HepG2 (cell line): ENCODE data around the gene COL27A1. TPM values are rescaled to one million over a fixed set of nuclear protein-coding genes. Genes with fewer than 3 reads are reported as not detected.

Experiments
- ATAC-seq: fragments of 200-7000 bp; cut with Tn5 transposase; 3 replicates; pipeline ENCODE4 v1.9.1; 2020; ENCODE audit warnings: mild to moderate bottlenecking, moderate library complexity
- BruUV-seq: library from RNA; stranded (reverse); fragments of 400-500 nt; replicated peaks from 2 replicates; lab custom pipeline; 2021; lab: Mats Ljungman, UMichigan
- CTCF ChIA-PET: fragments of 300-600 bp; formaldehyde crosslinking; extraction: SDS; loops from one replicate; lab custom pipeline; 2021; ENCODE audit warnings: low total read pairs, inconsistent platforms, low intra/inter-chr PET ratio; lab: Yijun Ruan, JAX
- POLR2A ChIA-PET: fragments of 350-600 bp; sonication (Branson Sonifier 250); formaldehyde crosslinking; loops from one replicate; lab custom pipeline; 2020; ENCODE audit warnings: antibody characterized with exemption, inconsistent platforms; lab: Yijun Ruan, JAX
- DNase-seq: peaks from one replicate; pipeline ENCODE4 v3.0.0-alpha.2; 2015; ENCODE audit warnings: low spot score
- FAIRE-seq: peaks from 3 replicates; lab custom pipeline; 2011; peaks lifted over from hg19 to GRCh38; lab: Jason Lieb, UNC
- H2AFZ ChIP-seq: one replicate; pipeline ENCODE4 v1.6.1; 2011; ENCODE audit warnings: low read length, inconsistent platforms
- H3K27ac ChIP-seq: fragments of 300-600 bp; 3 replicates; pipeline ENCODE4 v1.8.0; 2011; ENCODE audit warnings: mixed run types, mild to moderate bottlenecking, mixed read lengths, low read length, inconsistent platforms; ENCODE audit not compliant: insufficient read depth; ENCODE audit errors: extremely low read length
- H3K27me3 ChIP-seq, 2 experiments: fragments of 200-600 bp in 1 of 2; 2 replicates in 1 of 2; 3 replicates in 1 of 2; pipeline versions ENCODE4 v1.6.0 to v1.8.0; 2011; ENCODE audit warnings: low read length in 2 of 2, mild to moderate bottlenecking in 2 of 2, moderate library complexity in 2 of 2, inconsistent platforms in 1 of 2; ENCODE audit not compliant: insufficient read depth in 2 of 2, control insufficient read depth in 1 of 2
- H3K36me3 ChIP-seq, 2 experiments: fragments of 200-600 bp in 1 of 2; replicated peaks in 1 of 2; 2 replicates in 1 of 2; 3 replicates in 1 of 2; pipeline versions ENCODE4 v1.5.1 to v1.8.0; 2011; ENCODE audit warnings: low read length in 2 of 2, inconsistent platforms in 1 of 2; ENCODE audit not compliant: insufficient read depth in 2 of 2, control insufficient read depth in 1 of 2
- H3K4me1 ChIP-seq: 2 replicates; pipeline ENCODE4 v1.5.1; 2012; ENCODE audit warnings: low read length, inconsistent platforms; ENCODE audit not compliant: insufficient read depth
- H3K4me2 ChIP-seq: 2 replicates; pipeline ENCODE4 v1.6.0; 2011; ENCODE audit warnings: low read depth, low read length, inconsistent platforms
- H3K4me3 ChIP-seq, 3 experiments: fragments of 200-600 bp in 1 of 3; sonication (generic), shearing (Covaris generic) in 1 of 3; replicated peaks in 1 of 3; 2 replicates each; pipeline ENCODE4 v1.5.1; 2011 to 2016; ENCODE audit warnings: low read length in 3 of 3, inconsistent platforms in 2 of 3, low read depth in 2 of 3, mild to moderate bottlenecking in 2 of 3, control low read depth in 1 of 3, mixed read lengths in 1 of 3; ENCODE audit not compliant: insufficient read depth in 1 of 3
- H3K79me2 ChIP-seq: one replicate; pipeline ENCODE4 v1.6.1; 2011; ENCODE audit warnings: low read length, inconsistent platforms; ENCODE audit not compliant: insufficient read depth
- H3K9ac ChIP-seq: 2 replicates; pipeline ENCODE4 v1.6.0; 2011; ENCODE audit warnings: mild to moderate bottlenecking, low read depth, low read length, inconsistent platforms; ENCODE audit not compliant: insufficient read depth
- H3K9me3 ChIP-seq: 2 replicates; pipeline ENCODE4 v1.5.1; 2012; ENCODE audit warnings: mild to moderate bottlenecking, low read length
- H4K20me1 ChIP-seq: 2 replicates; pipeline ENCODE4 v1.6.0; 2011; ENCODE audit warnings: inconsistent platforms, mild to moderate bottlenecking, low read length, moderate library complexity; ENCODE audit not compliant: insufficient read depth
- ZFY ChIP-seq: sonication (generic); formaldehyde crosslinking; IDR thresholded peaks from 2 replicates; pipeline ENCODE4 v1.4.0; 2020; ENCODE audit warnings: missing genetic modification reagents
- ZNF451 ChIP-seq: sonication (generic); formaldehyde crosslinking; IDR thresholded peaks from 2 replicates; pipeline ENCODE4 v1.5.0; 2020; ENCODE audit warnings: mild to moderate bottlenecking, missing genetic modification reagents
- WGBS: methylation state at CpG from one replicate; pipeline ENCODE4 v1.1.6; 2017; ENCODE audit warnings: low lambda C conversion rate; 5-methylcytosine and 5-hydroxymethylcytosine counted together
- in situ Hi-C: cut with HindIII; loops from 2 replicates; pipeline ENCODE4 v1.10.0; 2017; ENCODE audit warnings: low pct_unique_long_range_greater_than_20kb; ENCODE audit not compliant: extremely low pct_ligation_motif_present
- intact Hi-C: fragments of 100-400 bp; cut with micrococcal nuclease; formaldehyde crosslinking; loops from one replicate; pipeline ENCODE4 v1.10.0; 2022; ENCODE audit not compliant: unreplicated experiment
- polyA plus RNA-seq, 8 experiments: library from polyadenylated mRNA; depleted of rRNA in 3 of 8; stranded (reverse) in 7 of 8; unstranded in 1 of 8; fragments of >200 nt; fragmentation: Illumina TruSeq in 4 of 8; extraction: Trizol in 4 of 8; gene quantifications; 2 replicates each; pipeline versions ENCODE4 v1.2.1 to v1.2.3, GENCODE V29; 2011 to 2016; ENCODE audit warnings: low read depth in 4 of 8, missing spikeins in 1 of 8, mixed read lengths in 1 of 8; ENCODE audit not compliant: insufficient read depth in 1 of 8
- total RNA-seq, 5 experiments: library from RNA; depleted of rRNA; stranded (reverse); fragments of >200 nt; fragmentation: Illumina TruSeq; extraction: Trizol; gene quantifications; 2 replicates each; pipeline ENCODE4 v1.2.3, GENCODE V29; 2016; ENCODE audit warnings: low read depth in 1 of 5
- TF ChIP-seq, protein P1 (sequence below): sonication (generic); formaldehyde crosslinking; IDR thresholded peaks from 2 replicates; pipeline ENCODE4 v1.8.0; 2023; ENCODE audit warnings: mild to moderate bottlenecking, missing genetic modification reagents
- TF ChIP-seq, protein P2 (sequence below): sonication (generic); formaldehyde crosslinking; IDR thresholded peaks from 2 replicates; pipeline ENCODE4 v1.4.0; 2020; ENCODE audit warnings: missing genetic modification reagents

The COL27A1 gene
- total and polyA plus RNA-seq, 2 of the 13 experiments (the other 11 are each of a cell fraction or from before 2014, with no cell fraction given): 71.3 to 89.1 TPM

DNA sequence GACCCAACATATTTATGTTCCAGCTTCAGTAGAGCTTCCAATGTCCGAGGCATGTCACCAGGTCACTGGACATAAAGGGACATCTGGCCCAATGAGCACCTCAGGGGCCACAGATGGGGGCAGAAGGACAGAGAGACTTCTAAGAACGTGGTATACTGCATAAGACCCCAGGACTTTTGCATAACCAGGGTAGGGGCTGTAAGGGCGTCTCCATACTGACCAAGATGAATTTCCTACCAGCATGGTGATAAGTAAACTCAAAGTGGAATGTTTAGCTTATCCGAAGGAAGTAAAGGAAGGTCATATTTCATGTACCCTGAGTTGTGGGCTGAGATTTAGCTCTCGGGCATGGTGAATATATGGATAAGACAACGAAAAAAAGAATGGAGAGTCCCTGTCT, 17.5 kb upstream of the COL27A1 start:
- no peak overlapping the region for H3K4me3 ChIP-seq
- no peaks in the 10 kb centered on the region for H3K36me3 ChIP-seq
- H3K9me3 ChIP-seq: no peaks in the 10 kb centered on the region
- ChIA-PET CTCF (interaction anchor here (2.9 kb wide), 1 partner anchor 30 kb away, joined by 13 read pairs; no protein-coding TSS in a partner anchor), POLR2A (interaction anchor here (1.2 to 5.8 kb wide), 7 partner anchors 14 to 56 kb away, joined by 4 to 87 read pairs (median 9); no protein-coding TSS in a partner anchor)
- FAIRE-seq: no peak
- H3K4me2 ChIP-seq: no peak overlapping the region
- H3K79me2 ChIP-seq: no peaks in the 10 kb centered on the region
- H3K27ac ChIP-seq: no peak overlapping the region
- BruUV-seq: no TSS peak
- no peak overlapping the region for H2AFZ ChIP-seq
- H3K27me3 ChIP-seq: peaks cover 0 to 1% of the 10 kb centered on the region in 2 experiments; a peak in 1 of 5 replicates
- 52% methylated on average over 6 of the region's 6 CpGs for WGBS
- in situ Hi-C loops: no loop called here
- no peak for TF ChIP-seq ZNF451 (CRISPR knock-in tag)
- TF ChIP-seq, protein P1, sequence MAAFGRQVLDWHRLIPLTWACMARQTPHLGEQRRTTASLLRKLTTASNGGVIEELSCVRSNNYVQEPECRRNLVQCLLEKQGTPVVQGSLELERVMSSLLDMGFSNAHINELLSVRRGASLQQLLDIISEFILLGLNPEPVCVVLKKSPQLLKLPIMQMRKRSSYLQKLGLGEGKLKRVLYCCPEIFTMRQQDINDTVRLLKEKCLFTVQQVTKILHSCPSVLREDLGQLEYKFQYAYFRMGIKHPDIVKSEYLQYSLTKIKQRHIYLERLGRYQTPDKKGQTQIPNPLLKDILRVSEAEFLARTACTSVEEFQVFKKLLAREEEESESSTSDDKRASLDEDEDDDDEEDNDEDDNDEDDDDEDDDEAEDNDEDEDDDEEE (CRISPR knock-in tag): no peak
- TF ChIP-seq, protein P2, sequence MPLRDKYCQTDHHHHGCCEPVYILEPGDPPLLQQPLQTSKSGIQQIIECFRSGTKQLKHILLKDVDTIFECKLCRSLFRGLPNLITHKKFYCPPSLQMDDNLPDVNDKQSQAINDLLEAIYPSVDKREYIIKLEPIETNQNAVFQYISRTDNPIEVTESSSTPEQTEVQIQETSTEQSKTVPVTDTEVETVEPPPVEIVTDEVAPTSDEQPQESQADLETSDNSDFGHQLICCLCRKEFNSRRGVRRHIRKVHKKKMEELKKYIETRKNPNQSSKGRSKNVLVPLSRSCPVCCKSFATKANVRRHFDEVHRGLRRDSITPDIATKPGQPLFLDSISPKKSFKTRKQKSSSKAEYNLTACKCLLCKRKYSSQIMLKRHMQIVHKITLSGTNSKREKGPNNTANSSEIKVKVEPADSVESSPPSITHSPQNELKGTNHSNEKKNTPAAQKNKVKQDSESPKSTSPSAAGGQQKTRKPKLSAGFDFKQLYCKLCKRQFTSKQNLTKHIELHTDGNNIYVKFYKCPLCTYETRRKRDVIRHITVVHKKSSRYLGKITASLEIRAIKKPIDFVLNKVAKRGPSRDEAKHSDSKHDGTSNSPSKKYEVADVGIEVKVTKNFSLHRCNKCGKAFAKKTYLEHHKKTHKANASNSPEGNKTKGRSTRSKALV: no peak
- TF ChIP-seq ZFY (CRISPR knock-in tag): no peak
- no peak for ATAC-seq
- peaks cover 84% of the 10 kb centered on the region for H3K4me1 ChIP-seq
- intact Hi-C loops: loop anchor here (1.0 kb wide), 1 partner anchor 30 kb away; no protein-coding TSS in a partner anchor
- H4K20me1 ChIP-seq: no peaks in the 10 kb centered on the region
- DNase-seq: no peak
- H3K9ac ChIP-seq: no peak overlapping the region
